ENCODE results near the gene BRK1. TPM values are rescaled to one million over a fixed set of nuclear protein-coding genes. Genes with fewer than 3 reads are reported as not detected.
A peak's percentile ranks its signal among the peaks of the same experiment; 100 is the strongest.
"Not testable (repeated sequence)": the region's sequence is repeated elsewhere in the genome, so short reads cannot be mapped to it uniquely, and the experiment has no call there.

The BRK1 gene
- total RNA-seq, 1 donor = 126 TPM

DNA sequence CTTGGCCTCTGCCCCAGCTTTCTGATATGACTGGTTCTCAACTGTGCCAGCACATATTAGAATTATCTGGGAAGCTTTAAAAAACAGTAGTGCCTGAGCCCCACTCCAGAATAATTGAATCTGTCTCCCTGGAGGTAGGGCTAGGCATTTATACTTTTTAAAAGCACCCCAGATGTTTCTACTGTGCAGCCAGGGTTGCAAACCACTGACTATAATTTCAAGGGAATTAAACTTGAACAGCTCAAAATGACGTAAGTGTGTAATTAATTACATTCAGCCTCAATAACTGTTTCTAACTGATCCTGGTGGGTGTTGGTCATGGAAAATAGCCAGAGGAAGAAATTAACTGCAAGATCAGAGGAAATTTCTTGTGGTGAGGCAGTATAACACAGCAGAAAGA lies 44.9 kb downstream of the BRK1 start:
- DNase-seq (ENCODE audit: low read depth) = no peak
- H3K4me3 ChIP-seq (ENCODE audit: low read depth, low read length) = no peak overlapping the region
- TF ChIP-seq, protein P1, sequence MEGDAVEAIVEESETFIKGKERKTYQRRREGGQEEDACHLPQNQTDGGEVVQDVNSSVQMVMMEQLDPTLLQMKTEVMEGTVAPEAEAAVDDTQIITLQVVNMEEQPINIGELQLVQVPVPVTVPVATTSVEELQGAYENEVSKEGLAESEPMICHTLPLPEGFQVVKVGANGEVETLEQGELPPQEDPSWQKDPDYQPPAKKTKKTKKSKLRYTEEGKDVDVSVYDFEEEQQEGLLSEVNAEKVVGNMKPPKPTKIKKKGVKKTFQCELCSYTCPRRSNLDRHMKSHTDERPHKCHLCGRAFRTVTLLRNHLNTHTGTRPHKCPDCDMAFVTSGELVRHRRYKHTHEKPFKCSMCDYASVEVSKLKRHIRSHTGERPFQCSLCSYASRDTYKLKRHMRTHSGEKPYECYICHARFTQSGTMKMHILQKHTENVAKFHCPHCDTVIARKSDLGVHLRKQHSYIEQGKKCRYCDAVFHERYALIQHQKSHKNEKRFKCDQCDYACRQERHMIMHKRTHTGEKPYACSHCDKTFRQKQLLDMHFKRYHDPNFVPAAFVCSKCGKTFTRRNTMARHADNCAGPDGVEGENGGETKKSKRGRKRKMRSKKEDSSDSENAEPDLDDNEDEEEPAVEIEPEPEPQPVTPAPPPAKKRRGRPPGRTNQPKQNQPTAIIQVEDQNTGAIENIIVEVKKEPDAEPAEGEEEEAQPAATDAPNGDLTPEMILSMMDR (IDR thresholded peaks at IDR 0.05; ENCODE audit: insufficient read depth, low read depth, low read length) = no peak

DNA sequence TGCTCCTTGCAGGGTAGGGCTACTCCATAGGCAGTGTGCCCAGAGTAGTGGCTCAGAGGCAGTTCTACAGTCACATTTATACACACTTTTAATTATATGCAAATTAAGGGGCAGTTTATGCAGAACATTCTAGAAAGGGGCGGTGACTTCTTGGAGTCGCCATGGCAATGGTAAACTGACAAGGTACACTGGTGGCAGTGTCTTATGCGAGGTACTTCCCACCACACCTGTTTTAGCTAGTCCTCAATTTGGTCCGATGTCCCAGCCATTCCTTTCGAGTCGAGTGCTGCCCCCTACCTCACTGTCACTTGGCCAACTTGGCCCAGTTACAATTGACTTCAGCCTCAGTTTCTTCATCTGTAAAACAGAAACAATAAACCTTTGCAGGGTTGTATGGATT lies 45.5 kb downstream of the BRK1 start:
- no peak for DNase-seq (ENCODE audit: low read depth)
- no peak overlapping the region for H3K4me3 ChIP-seq (ENCODE audit: low read depth, low read length)
- TF ChIP-seq, protein P1 (IDR thresholded peaks at IDR 0.05; ENCODE audit: insufficient read depth, low read depth, low read length) = no peak

DNA sequence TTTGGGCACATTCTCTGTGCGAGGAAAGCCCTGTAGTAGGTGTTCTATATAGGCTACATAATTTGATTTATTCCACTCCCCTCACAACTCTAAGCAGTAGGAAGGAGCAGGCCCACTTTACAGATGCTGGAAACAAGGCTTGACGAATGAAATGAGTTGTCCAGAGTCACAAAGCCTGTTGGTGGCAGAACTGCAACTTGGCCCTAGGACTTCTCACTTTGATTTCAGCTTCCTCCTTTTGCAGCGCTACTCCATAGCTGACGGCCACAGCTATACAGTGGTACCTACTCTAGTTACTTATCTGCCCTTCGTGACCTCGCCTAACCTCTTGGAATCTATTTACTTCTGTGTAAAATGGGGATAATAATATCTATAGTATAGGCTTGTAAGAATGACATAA lies 46.7 kb downstream of the BRK1 start:
- no peak for DNase-seq (ENCODE audit: low read depth)
- TF ChIP-seq, protein P1 (IDR thresholded peaks at IDR 0.05; ENCODE audit: insufficient read depth, low read depth, low read length) = no peak
- H3K4me3 ChIP-seq (ENCODE audit: low read depth, low read length) = no peak overlapping the region

DNA sequence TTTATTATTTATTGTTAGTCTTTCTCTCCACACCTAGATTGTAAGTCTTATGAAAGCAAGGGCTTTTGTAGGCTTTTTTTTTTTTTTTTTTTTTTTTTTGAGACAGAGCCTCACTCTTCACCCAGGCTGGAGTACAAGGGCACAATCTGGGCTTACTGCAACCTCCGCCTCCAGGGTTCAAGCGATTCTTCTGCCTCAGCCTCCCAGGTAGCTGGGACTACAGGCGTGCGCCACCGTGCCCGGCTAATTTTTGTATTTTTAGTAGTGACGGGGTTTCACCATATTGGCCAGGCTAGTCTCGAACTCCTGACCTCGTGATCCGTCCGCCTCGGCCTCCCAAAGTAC lies 48.7 kb downstream of the BRK1 start:
- H3K4me3 ChIP-seq (ENCODE audit: low read depth, low read length) = peak overlapping the region; percentile 86

DNA sequence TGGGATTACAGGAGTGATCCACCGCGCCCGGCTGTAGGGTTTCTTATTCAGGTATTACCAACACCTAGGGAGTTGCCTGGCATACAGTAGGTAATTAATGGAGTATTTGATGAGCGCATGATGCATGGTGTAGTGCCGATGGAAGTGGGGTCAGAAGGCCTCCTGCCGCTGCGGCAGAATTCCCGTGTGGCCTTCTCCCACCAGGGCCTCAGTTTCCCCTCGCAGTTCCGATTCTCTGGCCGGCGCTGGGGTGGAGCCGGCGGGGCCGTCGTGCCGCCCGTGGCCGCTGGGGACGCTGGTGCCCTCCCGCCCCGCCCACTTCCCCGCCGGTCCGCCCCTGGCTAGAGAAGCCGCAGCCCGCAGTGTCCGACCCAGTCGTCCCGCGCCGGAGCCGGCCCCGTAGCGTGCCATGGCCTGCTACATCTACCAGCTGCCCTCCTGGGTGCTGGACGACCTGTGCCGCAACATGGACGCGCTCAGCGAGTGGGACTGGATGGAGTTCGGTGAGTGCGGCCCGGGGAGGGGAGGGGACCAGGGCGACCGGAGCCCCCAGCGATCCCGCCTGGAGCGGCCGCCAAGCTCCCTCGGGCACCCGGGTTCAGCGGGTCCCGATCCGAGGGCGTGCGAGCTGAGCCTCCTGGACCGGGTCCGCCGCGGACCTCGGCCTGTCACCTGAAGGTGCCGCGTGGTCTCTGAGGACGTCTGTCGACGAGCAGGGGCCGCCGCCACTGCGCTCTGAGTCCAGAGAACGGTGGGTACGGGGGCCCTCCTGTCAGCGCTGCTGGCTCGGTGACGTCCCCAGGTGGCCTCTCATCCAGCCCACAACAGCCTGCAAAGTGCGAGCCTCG lies 49.3 kb downstream of the BRK1 start, which contains the start of gene IRAK2:
Gene IRAK2 (plus strand): TSS at position 374 of the 848 bp plus-strand sequence. CDS start 36 bp downstream, at position 410.
- peak; percentile 54 for DNase-seq (ENCODE audit: low read depth)
- TF ChIP-seq, protein P1 (IDR thresholded peaks at IDR 0.05; ENCODE audit: insufficient read depth, low read depth, low read length) = peak; percentile 58
- H3K4me3 ChIP-seq (ENCODE audit: low read depth, low read length) = peak within 1 kb of the TSS; percentile 86

More for the DNA sequence above, 48.7 kb downstream of the BRK1 start:
- DNase-seq (ENCODE audit: low read depth) = not testable (repeated sequence)

DNA sequence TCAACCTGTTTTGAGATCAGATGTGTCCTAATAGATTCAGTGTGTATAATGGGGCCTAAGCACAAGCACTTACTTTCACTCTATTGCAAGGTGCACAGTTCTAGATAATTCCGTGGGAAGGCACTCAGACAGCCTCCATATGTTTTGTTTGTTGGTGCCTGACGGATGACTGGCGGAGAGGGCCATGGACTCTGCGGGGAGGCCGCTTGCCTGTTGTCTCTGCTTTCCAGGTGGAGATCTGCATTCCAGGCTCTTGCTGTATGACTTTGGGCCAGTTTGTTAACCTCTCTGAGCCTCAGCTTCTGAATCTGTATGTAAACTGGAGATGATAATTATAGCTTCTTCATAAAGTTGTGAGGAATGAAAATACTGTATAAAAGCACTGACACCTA lies 50.7 kb downstream of the BRK1 start:
- H3K4me3 ChIP-seq (ENCODE audit: low read depth, low read length) = no peak overlapping the region
- TF ChIP-seq, protein P1 (IDR thresholded peaks at IDR 0.05; ENCODE audit: insufficient read depth, low read depth, low read length) = no peak

DNA sequence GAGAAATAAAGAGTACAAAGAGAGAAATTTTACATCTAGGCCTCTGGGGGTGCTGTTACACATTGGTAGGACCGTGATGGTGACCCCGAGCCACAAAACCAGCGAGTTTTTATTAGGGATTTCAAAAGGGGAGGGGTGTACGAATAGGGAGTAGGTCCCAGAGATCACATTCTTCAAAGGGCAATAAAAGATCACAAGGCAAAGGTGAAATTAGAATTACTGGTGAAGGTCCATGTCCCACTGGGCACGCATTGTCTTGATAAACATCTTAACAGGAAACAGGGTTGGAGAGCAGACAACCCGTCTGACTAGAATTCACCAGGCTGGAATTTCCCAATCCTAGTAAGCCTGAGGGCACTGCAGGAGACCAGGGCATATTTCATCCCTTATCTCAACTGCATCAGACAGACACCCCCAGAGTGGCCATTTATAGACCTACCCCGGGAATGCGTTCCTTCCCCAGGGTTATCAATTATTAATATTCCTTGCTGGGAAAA lies 53.6 kb downstream of the BRK1 start:
- H3K4me3 ChIP-seq (ENCODE audit: low read depth, low read length) = no peak overlapping the region
- TF ChIP-seq, protein P1 (IDR thresholded peaks at IDR 0.05; ENCODE audit: insufficient read depth, low read depth, low read length) = no peak
- DNase-seq (ENCODE audit: low read depth) = no peak

More for the DNA sequence above, 50.7 kb downstream of the BRK1 start:
- no peak for DNase-seq (ENCODE audit: low read depth)

Data from fibroblast of villous mesenchyme (primary cell).